Measurements from ENCODE around the gene LSM14A. TPM values are rescaled to one million over a fixed set of nuclear protein-coding genes. Genes with fewer than 3 reads are reported as not detected.

Gene LSM14A
- total and polyA plus RNA-seq, 2 of the 8 experiments (the other 6 are each of a cell fraction or from before 2014, with no cell fraction given), result 117 to 195 TPM

GRCh38 chr19:34171877-34172660 lies at the start of gene LSM14A (continued):
- TF ChIP-seq MAX (IDR thresholded peaks at IDR 0.05) (peak; percentile 81), BRCA1 (IDR thresholded peaks at IDR 0.05; ENCODE audit: low read depth, low read length) (peak; percentile 76; the same call in 1 of the 2 replicates), FOSL1 (IDR thresholded peaks at IDR 0.05; ENCODE audit: insufficient read depth, low read depth, low read length) (no peak), SP4 (IDR thresholded peaks at IDR 0.05; ENCODE audit: low read length) (0 out of 2 replicates have a peak, but pooled peaks have one; percentile 69), RNF2 (IDR thresholded peaks at IDR 0.05; ENCODE audit: borderline replicate concordance, low read depth, low read length, missing control alignments, poor library complexity, severe bottlenecking) (no peak), YY1 (IDR thresholded peaks at IDR 0.05; ENCODE audit: low read depth, low read length) (peak; percentile 91), TAF7 (optimal IDR thresholded peaks at IDR 0.05; ENCODE audit: borderline replicate concordance, low read depth, low read length) (peak; percentile 91), RXRA (IDR thresholded peaks at IDR 0.05; ENCODE audit: insufficient read depth, low read depth, low read length) (no peak), CREB1 (IDR thresholded peaks at IDR 0.05) (no peak), PHF8 (conservative IDR thresholded peaks at IDR 0.05; ENCODE audit: low read depth, low read length) (peak; percentile 95), E2F6 (IDR thresholded peaks at IDR 0.05) (peak; percentile 85), ZNF274 (IDR thresholded peaks at IDR 0.05; ENCODE audit: borderline replicate concordance, extremely low read depth, low read length) (no peak), TAF1 (IDR thresholded peaks at IDR 0.05; ENCODE audit: low read depth, low read length) (peak; percentile 96), SIRT6 (IDR thresholded peaks at IDR 0.05; ENCODE audit: low read length) (no peak), KDM4A (IDR thresholded peaks at IDR 0.05; ENCODE audit: low read depth, low read length, severe bottlenecking) (peak; percentile 56), BCL11A (IDR thresholded peaks at IDR 0.05; ENCODE audit: low read depth in 2 of 2, low read length in 2 of 2) (no peak), ATF2 (IDR thresholded peaks at IDR 0.05; ENCODE audit: low read length) (no peak), TBP (IDR thresholded peaks at IDR 0.05; ENCODE audit: low read depth, low read length) (peak; percentile 84), CHD2 (IDR thresholded peaks at IDR 0.05; ENCODE audit: low read length) (peak; percentile 92), USF2 (IDR thresholded peaks at IDR 0.05; ENCODE audit: low read length) (no peak), SP2 (IDR thresholded peaks at IDR 0.05; ENCODE audit: low read length) (no peak)
